ENCODE measurements around the gene ADGRD2.

ADGRD2 gene

DNA sequence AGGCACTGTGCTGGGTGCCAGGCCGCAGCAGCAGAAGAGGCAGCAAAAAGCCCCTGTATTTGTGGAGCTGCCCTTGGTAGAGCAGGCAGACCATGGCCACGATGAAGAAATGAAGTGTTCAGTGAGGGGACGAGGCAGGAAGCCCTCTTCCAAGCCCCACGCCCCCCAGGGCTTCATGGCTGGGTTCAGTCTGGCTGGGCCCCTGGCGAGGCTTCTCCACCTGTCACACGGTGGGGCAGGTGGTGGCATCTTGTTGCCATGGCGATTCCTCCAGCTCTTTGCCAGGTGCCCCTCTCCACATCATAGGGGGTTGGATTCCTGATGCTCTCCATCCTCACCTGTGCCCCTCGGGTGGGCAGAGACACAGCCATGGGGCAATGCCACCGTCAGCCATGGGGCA, 21.5 kb downstream of the ADGRD2 start:
- no peak overlapping the region for H3K4me3 ChIP-seq (ENCODE audit: low read length in 2 of 2)
- H3K36me3 ChIP-seq (ENCODE audit: control insufficient read depth in 2 of 2, insufficient read depth in 2 of 2, low read length in 2 of 2) = no peaks in the 10 kb centered on the region
- no peaks in the 10 kb centered on the region for H3K4me1 ChIP-seq (ENCODE audit: control insufficient read depth, insufficient read depth, low read length)
- no peaks in the 10 kb centered on the region for H3K9me3 ChIP-seq (ENCODE audit: control insufficient read depth in 2 of 2, low read length in 2 of 2)
- H3K27me3 ChIP-seq (ENCODE audit: control insufficient read depth in 1 of 2, insufficient read depth in 2 of 2, low read length in 2 of 2) = peaks cover 16 to 17% of the 10 kb centered on the region in 2 donors
- no peak overlapping the region for H3K9ac ChIP-seq (ENCODE audit: low read length in 2 of 2)
- no peak overlapping the region for H3K27ac ChIP-seq (ENCODE audit: low read length)

DNA sequence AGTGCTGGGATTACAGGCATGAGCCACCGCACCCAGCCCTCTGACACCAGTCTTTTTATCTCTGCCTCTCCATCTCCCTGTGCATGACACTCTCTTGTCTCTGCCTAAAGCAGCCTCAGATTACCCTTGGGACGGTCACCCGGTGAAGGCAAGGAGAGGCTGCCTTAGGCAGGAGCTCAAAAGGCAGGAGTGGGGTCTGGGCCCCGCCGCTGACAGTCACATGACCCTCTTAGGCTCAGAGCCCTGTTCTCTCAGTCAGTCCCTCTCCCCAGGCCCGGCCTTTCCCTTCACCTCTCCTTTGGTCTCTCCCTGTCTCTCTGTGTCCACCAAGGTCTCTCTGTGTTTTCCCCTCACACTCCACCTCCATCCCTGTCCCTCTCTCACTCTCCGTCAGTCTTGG, 22.5 kb downstream of the ADGRD2 start:
- Histone ChIP-seq H3K27me3 (ENCODE audit: control insufficient read depth in 1 of 2, insufficient read depth in 2 of 2, low read length in 2 of 2) (peaks cover 23 to 25% of the 10 kb centered on the region in 2 donors), H3K9ac (ENCODE audit: low read length in 2 of 2) (no peak overlapping the region), H3K4me1 (ENCODE audit: control insufficient read depth, insufficient read depth, low read length) (no peaks in the 10 kb centered on the region), H3K36me3 (ENCODE audit: control insufficient read depth in 2 of 2, insufficient read depth in 2 of 2, low read length in 2 of 2) (no peaks in the 10 kb centered on the region), H3K4me3 (ENCODE audit: low read length in 2 of 2) (no peak overlapping the region), H3K27ac (ENCODE audit: low read length) (no peak overlapping the region), H3K9me3 (ENCODE audit: control insufficient read depth in 2 of 2, low read length in 2 of 2) (no peaks in the 10 kb centered on the region)

DNA sequence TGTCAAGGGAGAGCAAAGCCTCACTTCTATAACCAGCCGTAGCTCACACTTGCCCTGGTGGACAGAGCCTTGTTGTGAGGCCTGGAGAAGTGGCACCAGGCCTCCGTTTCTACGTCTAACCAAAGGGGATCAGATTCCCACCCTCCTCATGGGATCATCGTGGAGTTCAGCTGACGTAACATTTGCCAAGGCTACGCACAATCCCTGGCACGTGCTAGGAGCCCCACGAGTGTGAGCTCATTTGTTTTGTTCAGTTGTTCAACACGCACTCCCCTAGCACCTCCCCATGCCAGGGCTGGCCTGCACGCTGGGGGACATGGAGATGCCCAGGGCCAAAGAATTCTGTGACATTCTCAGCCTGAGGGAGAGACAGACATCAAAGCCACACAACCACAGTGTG, 23.1 kb downstream of the ADGRD2 start:
- H3K9me3 ChIP-seq (ENCODE audit: control insufficient read depth in 2 of 2, low read length in 2 of 2) = no peaks in the 10 kb centered on the region
- no peaks in the 10 kb centered on the region for H3K36me3 ChIP-seq (ENCODE audit: control insufficient read depth in 2 of 2, insufficient read depth in 2 of 2, low read length in 2 of 2)
- peaks cover 26 to 31% of the 10 kb centered on the region in 2 donors for H3K27me3 ChIP-seq (ENCODE audit: control insufficient read depth in 1 of 2, insufficient read depth in 2 of 2, low read length in 2 of 2)
- H3K4me3 ChIP-seq (ENCODE audit: low read length in 2 of 2) = no peak overlapping the region
- no peak overlapping the region for H3K9ac ChIP-seq (ENCODE audit: low read length in 2 of 2)
- H3K27ac ChIP-seq (ENCODE audit: low read length) = no peak overlapping the region
- H3K4me1 ChIP-seq (ENCODE audit: control insufficient read depth, insufficient read depth, low read length) = no peaks in the 10 kb centered on the region

DNA sequence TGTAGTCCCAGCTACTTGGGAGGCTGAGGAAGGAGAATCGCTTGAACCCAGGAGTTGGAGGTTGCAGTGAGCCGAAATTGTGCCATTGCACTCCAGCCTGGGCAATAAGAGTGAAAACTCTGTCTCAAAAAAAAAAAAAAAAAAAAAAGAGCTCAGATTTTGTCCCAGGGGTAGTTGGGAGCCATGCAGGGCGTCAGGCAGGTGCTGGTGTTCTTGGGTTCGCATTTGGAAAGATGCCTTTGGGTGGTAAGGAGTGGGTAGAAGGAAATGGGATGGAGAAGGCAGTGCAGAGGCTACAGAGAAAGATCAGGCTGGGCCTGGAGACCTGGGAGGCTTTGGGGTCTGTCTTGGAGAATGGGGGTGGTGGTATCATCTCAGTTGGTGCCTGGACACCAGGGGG, 23.9 kb downstream of the ADGRD2 start:
- no peak overlapping the region for H3K27ac ChIP-seq (ENCODE audit: low read length)
- H3K4me3 ChIP-seq (ENCODE audit: low read length in 2 of 2) = no peak overlapping the region
- no peaks in the 10 kb centered on the region for H3K4me1 ChIP-seq (ENCODE audit: control insufficient read depth, insufficient read depth, low read length)
- H3K9ac ChIP-seq (ENCODE audit: low read length in 2 of 2) = no peak overlapping the region
- H3K36me3 ChIP-seq (ENCODE audit: control insufficient read depth in 2 of 2, insufficient read depth in 2 of 2, low read length in 2 of 2) = no peaks in the 10 kb centered on the region
- H3K9me3 ChIP-seq (ENCODE audit: control insufficient read depth in 2 of 2, low read length in 2 of 2) = no peaks in the 10 kb centered on the region
- H3K27me3 ChIP-seq (ENCODE audit: control insufficient read depth in 1 of 2, insufficient read depth in 2 of 2, low read length in 2 of 2) = peaks cover 35 to 39% of the 10 kb centered on the region in 2 donors

DNA sequence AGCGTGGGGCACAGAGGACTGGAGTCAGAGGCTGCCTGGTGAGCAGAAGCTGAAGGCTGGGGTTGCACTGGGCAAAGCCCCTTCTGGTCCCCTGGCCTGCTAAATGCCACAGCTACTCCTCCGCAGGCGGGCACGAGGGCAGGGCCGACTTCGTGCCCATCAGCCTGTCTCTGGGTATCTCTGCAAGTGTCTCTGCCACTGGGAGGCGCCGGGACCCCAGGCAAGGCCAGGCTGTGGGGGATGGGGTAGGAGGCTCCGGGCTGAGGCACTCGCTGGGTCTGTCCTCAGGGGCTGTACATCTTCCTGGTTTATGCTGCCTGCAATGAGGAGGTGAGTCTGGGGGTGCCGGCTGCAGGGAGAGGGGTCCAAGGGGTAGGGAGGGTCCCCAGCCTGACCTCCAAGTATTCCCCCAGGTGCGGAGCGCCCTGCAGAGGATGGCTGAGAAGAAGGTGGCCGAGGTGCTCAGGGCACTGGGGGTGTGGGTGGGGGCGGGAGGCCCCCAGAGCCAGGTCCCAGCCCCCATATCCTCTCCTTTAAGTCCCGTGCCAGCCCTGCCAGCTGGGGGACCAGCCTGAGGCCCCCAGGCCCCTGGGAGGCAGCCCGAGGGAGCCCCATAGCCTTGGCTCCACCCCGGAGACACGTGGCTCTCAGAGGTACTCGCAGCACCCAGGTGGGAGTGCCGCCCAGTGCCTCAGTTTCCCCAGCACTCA, 25.1 kb downstream of the ADGRD2 start:
- H3K4me3 ChIP-seq (ENCODE audit: low read length in 2 of 2) = no peak overlapping the region
- H3K4me1 ChIP-seq (ENCODE audit: control insufficient read depth, insufficient read depth, low read length) = no peaks in the 10 kb centered on the region
- no peak overlapping the region for H3K9ac ChIP-seq (ENCODE audit: low read length in 2 of 2)
- H3K27me3 ChIP-seq (ENCODE audit: control insufficient read depth in 1 of 2, insufficient read depth in 2 of 2, low read length in 2 of 2) = peaks cover 45 to 49% of the 10 kb centered on the region in 2 donors
- no peak overlapping the region for H3K27ac ChIP-seq (ENCODE audit: low read length)
- no peaks in the 10 kb centered on the region for H3K36me3 ChIP-seq (ENCODE audit: control insufficient read depth in 2 of 2, insufficient read depth in 2 of 2, low read length in 2 of 2)
- no peaks in the 10 kb centered on the region for H3K9me3 ChIP-seq (ENCODE audit: control insufficient read depth in 2 of 2, low read length in 2 of 2)

DNA sequence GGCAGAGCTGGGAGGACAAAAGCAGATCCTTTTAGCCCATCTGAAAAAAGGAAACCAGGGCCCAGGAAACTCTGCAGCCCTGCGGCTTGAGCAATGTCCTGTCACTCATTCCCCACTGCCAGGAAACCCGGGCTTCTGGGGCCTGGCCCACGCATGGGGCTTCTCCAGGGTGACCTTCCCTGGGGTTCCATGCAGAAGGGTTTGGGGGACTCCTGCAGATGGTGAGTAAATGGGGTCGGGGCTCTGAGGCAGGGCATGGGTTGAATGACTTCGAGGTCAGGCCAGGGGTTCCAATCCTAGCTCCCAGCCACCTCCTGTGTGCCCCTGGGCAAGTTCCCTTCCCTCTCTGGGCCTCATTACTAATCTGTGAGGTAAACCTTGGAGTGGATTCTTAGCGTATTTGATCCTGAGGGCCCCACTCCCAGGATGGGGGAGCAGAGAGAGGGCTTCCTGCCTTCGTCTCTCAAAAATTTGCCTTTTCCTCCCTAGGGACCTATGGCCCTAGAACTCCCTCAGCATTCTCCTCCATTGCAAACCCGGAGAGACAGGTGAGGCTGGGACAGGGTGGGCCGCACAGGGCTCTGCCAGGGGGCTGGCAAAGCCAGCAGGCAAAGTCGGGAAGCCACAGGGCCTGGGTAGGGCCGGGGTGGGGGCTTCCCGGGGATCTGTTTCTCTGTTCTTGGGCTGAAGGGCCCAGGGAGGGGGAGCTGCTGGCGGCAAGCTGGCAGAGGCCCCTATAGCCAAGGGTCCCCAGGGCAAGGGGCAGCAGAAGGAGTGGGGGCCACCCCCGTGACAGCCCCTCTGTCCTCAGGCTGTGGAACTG, 25.8 kb downstream of the ADGRD2 start:
- Histone ChIP-seq H3K9me3 (ENCODE audit: control insufficient read depth in 2 of 2, low read length in 2 of 2) (no peaks in the 10 kb centered on the region), H3K27me3 (ENCODE audit: control insufficient read depth in 1 of 2, insufficient read depth in 2 of 2, low read length in 2 of 2) (peaks cover 49 to 54% of the 10 kb centered on the region in 2 donors), H3K4me1 (ENCODE audit: control insufficient read depth, insufficient read depth, low read length) (no peaks in the 10 kb centered on the region), H3K4me3 (ENCODE audit: low read length in 2 of 2) (no peak overlapping the region), H3K27ac (ENCODE audit: low read length) (no peak overlapping the region), H3K9ac (ENCODE audit: low read length in 2 of 2) (no peak overlapping the region), H3K36me3 (ENCODE audit: control insufficient read depth in 2 of 2, insufficient read depth in 2 of 2, low read length in 2 of 2) (no peaks in the 10 kb centered on the region)

DNA sequence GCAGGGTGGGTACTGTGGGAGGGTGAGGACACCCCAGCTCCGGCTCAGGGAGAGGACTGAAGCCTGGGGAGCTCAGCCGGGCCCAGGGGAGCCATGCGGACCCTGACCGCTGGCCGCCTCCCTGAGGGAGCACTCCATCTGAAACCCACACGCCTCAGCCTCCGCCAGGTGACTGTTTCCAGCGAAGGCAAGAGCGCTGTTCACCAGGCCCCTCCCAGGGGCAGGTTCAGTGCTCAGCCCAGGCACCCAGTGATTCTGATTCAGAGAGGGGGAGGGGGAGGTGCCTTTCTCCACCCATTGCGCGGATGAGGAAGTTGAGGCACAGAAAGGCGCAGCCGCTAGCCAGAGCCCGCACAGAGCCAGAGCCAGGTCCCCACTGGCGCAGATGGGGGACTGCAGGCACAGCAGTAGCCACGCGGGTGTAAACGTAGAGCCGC, 27.0 kb downstream of the ADGRD2 start:
- Histone ChIP-seq H3K9ac (ENCODE audit: low read length in 2 of 2) (no peak overlapping the region), H3K9me3 (ENCODE audit: control insufficient read depth in 2 of 2, low read length in 2 of 2) (no peaks in the 10 kb centered on the region), H3K36me3 (ENCODE audit: control insufficient read depth in 2 of 2, insufficient read depth in 2 of 2, low read length in 2 of 2) (no peaks in the 10 kb centered on the region), H3K27ac (ENCODE audit: low read length) (no peak overlapping the region), H3K27me3 (ENCODE audit: control insufficient read depth in 1 of 2, insufficient read depth in 2 of 2, low read length in 2 of 2) (peaks cover 49 to 54% of the 10 kb centered on the region in 2 donors), H3K4me3 (ENCODE audit: low read length in 2 of 2) (no peak overlapping the region), H3K4me1 (ENCODE audit: control insufficient read depth, insufficient read depth, low read length) (no peaks in the 10 kb centered on the region)

DNA sequence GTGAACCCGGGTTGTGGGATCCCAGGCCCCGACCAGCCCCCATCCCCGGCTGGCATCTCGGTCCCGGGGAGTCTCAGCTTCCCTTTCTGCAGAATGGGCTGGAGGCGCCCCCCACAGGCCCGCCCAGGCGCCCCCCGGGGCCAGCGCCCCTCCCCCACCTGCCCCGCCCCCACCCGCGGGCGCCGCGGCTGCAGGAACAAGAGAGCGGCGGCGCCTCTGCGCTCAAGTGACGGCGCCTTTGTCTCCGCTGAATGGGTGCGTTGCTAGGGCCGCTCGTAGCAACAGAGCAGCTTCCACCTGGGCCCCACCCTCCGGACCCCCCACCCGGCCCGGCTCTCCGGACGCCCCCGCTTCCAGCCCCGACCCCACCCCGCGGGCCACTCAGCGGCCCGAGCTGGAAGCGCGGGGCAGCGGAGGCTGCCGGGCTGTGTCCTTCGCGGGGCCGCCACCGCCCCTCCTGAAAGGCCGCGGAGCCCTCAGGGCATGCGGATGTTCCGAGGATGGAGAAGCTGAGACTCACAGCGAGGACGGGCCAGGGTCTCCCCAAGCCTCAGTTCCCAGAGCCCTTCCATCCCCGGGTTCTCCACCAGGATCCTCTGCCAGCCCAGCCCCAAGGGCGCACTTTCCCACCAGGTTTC, 27.5 kb downstream of the ADGRD2 start:
- Histone ChIP-seq H3K4me3 (ENCODE audit: low read length in 2 of 2) (no peak overlapping the region), H3K27ac (ENCODE audit: low read length) (no peak overlapping the region), H3K9ac (ENCODE audit: low read length in 2 of 2) (no peak overlapping the region), H3K9me3 (ENCODE audit: control insufficient read depth in 2 of 2, low read length in 2 of 2) (no peaks in the 10 kb centered on the region), H3K4me1 (ENCODE audit: control insufficient read depth, insufficient read depth, low read length) (no peaks in the 10 kb centered on the region), H3K27me3 (ENCODE audit: control insufficient read depth in 1 of 2, insufficient read depth in 2 of 2, low read length in 2 of 2) (peaks cover 50 to 54% of the 10 kb centered on the region in 2 donors), H3K36me3 (ENCODE audit: control insufficient read depth in 2 of 2, insufficient read depth in 2 of 2, low read length in 2 of 2) (no peaks in the 10 kb centered on the region)

DNA sequence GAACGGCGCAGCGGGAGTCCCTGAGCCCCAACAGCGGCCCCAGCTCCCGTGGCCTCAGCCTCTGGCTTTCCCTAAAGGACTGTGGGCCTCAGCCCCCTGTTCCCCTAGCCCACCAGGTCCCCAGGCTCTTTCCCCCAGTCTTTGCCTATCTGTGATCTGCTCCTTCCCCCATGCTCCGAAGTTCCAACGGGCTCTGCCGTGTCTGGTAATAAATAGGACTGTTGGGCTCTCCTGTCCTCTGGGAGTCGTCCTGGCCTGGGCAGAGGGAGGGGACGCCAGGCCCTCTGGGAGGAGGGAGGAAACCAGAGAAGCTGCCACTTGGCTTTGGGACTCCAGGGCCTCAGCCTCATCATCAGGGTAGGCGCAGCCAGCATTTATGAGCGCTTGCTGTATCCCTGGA, 28.1 kb downstream of the ADGRD2 start:
- no peaks in the 10 kb centered on the region for H3K4me1 ChIP-seq (ENCODE audit: control insufficient read depth, insufficient read depth, low read length)
- no peak overlapping the region for H3K9ac ChIP-seq (ENCODE audit: low read length in 2 of 2)
- no peak overlapping the region for H3K4me3 ChIP-seq (ENCODE audit: low read length in 2 of 2)
- H3K36me3 ChIP-seq (ENCODE audit: control insufficient read depth in 2 of 2, insufficient read depth in 2 of 2, low read length in 2 of 2) = no peaks in the 10 kb centered on the region
- no peak overlapping the region for H3K27ac ChIP-seq (ENCODE audit: low read length)
- peaks cover 0 to 4% of the 10 kb centered on the region in 2 donors for H3K9me3 ChIP-seq (ENCODE audit: control insufficient read depth in 2 of 2, low read length in 2 of 2)
- H3K27me3 ChIP-seq (ENCODE audit: control insufficient read depth in 1 of 2, insufficient read depth in 2 of 2, low read length in 2 of 2) = peaks cover 55 to 59% of the 10 kb centered on the region in 2 donors

DNA sequence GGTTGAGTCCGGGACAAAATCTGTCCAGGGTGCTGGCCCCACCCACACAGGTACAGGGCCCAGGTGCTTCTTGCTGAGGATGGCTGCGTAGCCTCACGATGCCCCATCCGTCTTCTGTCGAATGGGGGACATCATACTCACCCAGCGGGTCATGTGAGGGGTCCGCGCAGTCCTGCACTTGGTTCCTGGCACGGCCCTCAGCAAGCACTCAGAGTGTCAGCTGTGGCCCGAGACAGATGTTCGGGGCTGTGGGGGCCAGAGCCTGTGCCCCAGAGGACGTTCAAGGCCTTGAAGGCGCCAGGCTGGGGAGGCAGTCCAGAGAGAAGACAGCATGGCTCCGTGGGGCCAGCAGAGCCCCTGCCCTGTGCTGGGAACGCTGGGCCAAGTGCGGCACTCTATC, 29.1 kb downstream of the ADGRD2 start:
- no peaks in the 10 kb centered on the region for H3K36me3 ChIP-seq (ENCODE audit: control insufficient read depth in 2 of 2, insufficient read depth in 2 of 2, low read length in 2 of 2)
- H3K27me3 ChIP-seq (ENCODE audit: control insufficient read depth in 1 of 2, insufficient read depth in 2 of 2, low read length in 2 of 2) = peaks cover 59 to 62% of the 10 kb centered on the region in 2 donors
- no peaks in the 10 kb centered on the region for H3K4me1 ChIP-seq (ENCODE audit: control insufficient read depth, insufficient read depth, low read length)
- H3K27ac ChIP-seq (ENCODE audit: low read length) = no peak overlapping the region
- peaks cover 0 to 4% of the 10 kb centered on the region in 2 donors for H3K9me3 ChIP-seq (ENCODE audit: control insufficient read depth in 2 of 2, low read length in 2 of 2)
- H3K9ac ChIP-seq (ENCODE audit: low read length in 2 of 2) = no peak overlapping the region
- no peak overlapping the region for H3K4me3 ChIP-seq (ENCODE audit: low read length in 2 of 2)
